ENCODE results near the gene TPD52L1.

The TPD52L1 gene

DNA sequence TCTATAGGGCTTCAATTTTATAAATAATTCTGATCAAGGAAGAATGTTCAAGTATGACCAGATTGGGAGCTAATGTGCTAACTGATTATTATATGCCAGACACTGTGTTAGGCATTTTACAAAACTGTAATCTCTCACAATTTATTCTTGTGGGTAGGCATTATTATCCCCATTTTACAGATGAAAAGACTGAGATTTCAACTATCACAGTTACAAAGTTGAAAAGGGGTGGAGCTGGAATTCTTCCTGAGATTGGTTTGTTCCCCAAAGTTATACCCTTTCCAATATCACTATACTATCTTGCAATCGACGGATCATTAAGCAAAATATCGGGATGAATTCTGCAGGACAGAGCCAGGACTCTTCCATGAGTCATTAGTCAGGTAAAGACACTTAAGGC is 57.1 kb downstream of the TPD52L1 start:
- no peaks in the 10 kb centered on the region for H3K4me1 ChIP-seq (ENCODE audit: control insufficient read depth, insufficient read depth, low read length)
- no peaks in the 10 kb centered on the region for H3K36me3 ChIP-seq (ENCODE audit: control insufficient read depth, insufficient read depth, low read length)

DNA sequence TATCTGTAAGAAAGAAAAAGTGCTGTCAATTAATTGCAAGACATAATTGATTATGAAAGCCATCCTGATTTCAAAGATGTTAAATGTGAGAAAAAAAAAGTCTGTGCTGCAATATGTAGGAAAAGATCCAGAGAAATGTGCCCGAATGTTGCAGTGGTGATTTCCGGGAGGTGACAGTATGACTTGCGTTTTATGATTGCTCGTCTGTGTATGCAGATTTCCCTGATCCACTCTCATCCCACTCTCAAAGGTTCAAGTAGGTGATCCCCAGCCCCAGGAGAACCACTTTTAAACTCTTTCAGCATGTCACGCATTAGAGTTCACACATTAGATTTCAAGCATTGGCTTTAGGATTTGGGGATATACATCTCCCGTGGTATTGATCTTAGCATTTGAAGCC is 57.8 kb downstream of the TPD52L1 start:
- Histone ChIP-seq H3K27me3 (ENCODE audit: control insufficient read depth, insufficient read depth, low read length) (no peaks in the 10 kb centered on the region), H3K4me3 (ENCODE audit: low read depth, low read length) (no peak overlapping the region), H3K9ac (ENCODE audit: low read length) (no peak overlapping the region), H3K4me1 (ENCODE audit: control insufficient read depth, insufficient read depth, low read length) (no peaks in the 10 kb centered on the region), H3K27ac (ENCODE audit: low read depth, low read length) (no peak overlapping the region), H3K36me3 (ENCODE audit: control insufficient read depth, insufficient read depth, low read length) (no peaks in the 10 kb centered on the region), H3K9me3 (ENCODE audit: control insufficient read depth, insufficient read depth, low read depth, low read length) (no peaks in the 10 kb centered on the region)

More for the DNA sequence above, 57.1 kb downstream of the TPD52L1 start:
- no peaks in the 10 kb centered on the region for H3K27me3 ChIP-seq (ENCODE audit: control insufficient read depth, insufficient read depth, low read length)
- no peak overlapping the region for H3K9ac ChIP-seq (ENCODE audit: low read length)
- H3K9me3 ChIP-seq (ENCODE audit: control insufficient read depth, insufficient read depth, low read depth, low read length): no peaks in the 10 kb centered on the region
- H3K27ac ChIP-seq (ENCODE audit: low read depth, low read length): no peak overlapping the region
- no peak overlapping the region for H3K4me3 ChIP-seq (ENCODE audit: low read depth, low read length)

DNA sequence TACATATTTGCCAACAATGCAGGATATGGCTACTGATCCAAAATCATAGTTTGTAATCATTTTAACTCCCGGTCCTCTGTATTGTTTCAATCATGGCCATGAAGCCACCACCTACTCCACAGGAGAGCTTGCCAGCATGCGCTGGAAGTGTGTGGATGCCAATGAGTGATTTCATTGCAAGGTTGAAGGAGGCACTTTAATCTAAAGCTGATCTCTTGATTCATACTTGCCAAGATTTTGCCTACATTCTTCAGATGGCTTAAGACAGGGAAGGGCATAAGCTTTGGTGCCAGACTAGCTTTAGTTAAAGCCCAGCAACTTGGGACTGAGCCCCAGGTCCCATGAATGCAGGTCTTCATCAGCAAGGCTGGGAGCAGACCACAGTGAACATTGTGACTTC is 58.8 kb downstream of the TPD52L1 start:
- no peaks in the 10 kb centered on the region for H3K27me3 ChIP-seq (ENCODE audit: control insufficient read depth, insufficient read depth, low read length)
- H3K4me1 ChIP-seq (ENCODE audit: control insufficient read depth, insufficient read depth, low read length): no peaks in the 10 kb centered on the region
- H3K36me3 ChIP-seq (ENCODE audit: control insufficient read depth, insufficient read depth, low read length): no peaks in the 10 kb centered on the region
- no peak overlapping the region for H3K27ac ChIP-seq (ENCODE audit: low read depth, low read length)
- no peaks in the 10 kb centered on the region for H3K9me3 ChIP-seq (ENCODE audit: control insufficient read depth, insufficient read depth, low read depth, low read length)
- H3K9ac ChIP-seq (ENCODE audit: low read length): no peak overlapping the region
- H3K4me3 ChIP-seq (ENCODE audit: low read depth, low read length): no peak overlapping the region

DNA sequence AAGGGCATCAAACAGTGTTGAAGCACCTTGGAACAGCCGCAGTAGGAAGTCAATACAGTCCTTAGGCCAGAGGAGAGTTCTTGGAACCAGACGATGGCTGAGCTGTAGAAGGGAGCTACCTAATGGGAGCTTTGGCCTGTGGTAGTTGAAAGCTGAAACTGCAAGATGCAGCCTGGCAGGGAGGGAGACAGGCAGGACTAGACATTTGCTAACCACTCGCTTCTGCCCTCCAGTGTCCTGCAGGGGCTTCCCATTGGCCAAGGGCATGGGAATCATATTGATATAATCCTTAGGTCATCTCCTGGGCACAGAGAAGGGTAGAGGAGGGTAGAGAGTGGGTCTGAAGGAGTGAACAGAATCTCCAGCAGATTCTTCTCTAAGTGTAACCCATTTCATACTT is 60.4 kb downstream of the TPD52L1 start:
- Histone ChIP-seq H3K9me3 (ENCODE audit: control insufficient read depth, insufficient read depth, low read depth, low read length) (no peaks in the 10 kb centered on the region), H3K27ac (ENCODE audit: low read depth, low read length) (no peak overlapping the region)

DNA sequence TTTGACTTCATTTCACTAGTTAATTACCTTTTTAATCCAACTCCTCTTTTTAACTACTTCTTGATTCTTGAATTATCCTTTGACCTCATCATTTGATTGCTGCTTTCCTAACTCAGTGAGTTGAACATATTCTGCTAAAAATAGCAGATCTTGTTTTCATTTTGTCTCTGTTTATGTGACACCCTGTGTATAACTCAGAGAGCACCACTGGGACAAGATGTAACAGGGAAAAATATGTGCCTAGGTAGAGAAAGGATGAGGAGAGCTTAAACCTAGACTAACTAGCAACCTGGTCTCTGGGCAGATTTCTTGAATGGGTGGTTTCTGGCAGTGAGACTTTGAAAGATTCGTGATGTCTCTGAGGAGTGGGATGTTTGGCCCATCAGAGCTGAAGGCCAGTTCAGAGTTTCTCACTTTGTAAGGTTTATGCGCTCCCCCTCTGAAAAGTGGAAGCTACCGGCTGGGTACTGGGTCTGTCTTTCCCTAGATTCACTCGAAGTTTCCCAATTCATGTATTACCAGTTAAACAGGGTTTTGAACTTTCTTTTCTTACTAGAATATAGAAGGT is 61.8 kb downstream of the TPD52L1 start:
- Histone ChIP-seq H3K4me1 (ENCODE audit: control insufficient read depth, insufficient read depth, low read length) (peaks cover 6% of the 10 kb centered on the region), H3K9ac (ENCODE audit: low read length) (no peak overlapping the region), H3K27ac (ENCODE audit: low read depth, low read length) (no peak overlapping the region), H3K27me3 (ENCODE audit: control insufficient read depth, insufficient read depth, low read length) (no peaks in the 10 kb centered on the region), H3K36me3 (ENCODE audit: control insufficient read depth, insufficient read depth, low read length) (no peaks in the 10 kb centered on the region), H3K9me3 (ENCODE audit: control insufficient read depth, insufficient read depth, low read depth, low read length) (no peaks in the 10 kb centered on the region), H3K4me3 (ENCODE audit: low read depth, low read length) (no peak overlapping the region)

More for the DNA sequence above, 60.4 kb downstream of the TPD52L1 start:
- Histone ChIP-seq H3K36me3 (ENCODE audit: control insufficient read depth, insufficient read depth, low read length) (no peaks in the 10 kb centered on the region), H3K27me3 (ENCODE audit: control insufficient read depth, insufficient read depth, low read length) (no peaks in the 10 kb centered on the region), H3K9ac (ENCODE audit: low read length) (no peak overlapping the region), H3K4me3 (ENCODE audit: low read depth, low read length) (no peak overlapping the region), H3K4me1 (ENCODE audit: control insufficient read depth, insufficient read depth, low read length) (no peaks in the 10 kb centered on the region)

DNA sequence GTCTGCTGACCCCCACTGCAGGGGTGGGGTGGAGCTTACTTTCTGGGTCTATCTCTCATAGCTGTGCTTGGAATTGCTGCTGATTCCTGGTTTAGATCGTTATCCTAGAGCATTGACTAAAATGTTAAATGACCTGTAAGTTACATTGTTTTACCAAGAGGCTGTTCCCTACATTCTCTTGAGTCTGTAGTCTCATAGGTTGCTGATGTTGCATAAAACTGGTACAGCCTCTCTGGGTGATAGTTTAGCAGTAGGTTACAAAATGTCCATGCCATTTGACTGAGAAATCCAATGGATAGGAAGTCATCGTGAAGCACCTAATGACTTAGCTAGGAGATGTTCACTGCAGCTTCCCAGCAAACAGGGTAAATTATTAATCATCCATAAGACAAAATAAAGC is 62.4 kb downstream of the TPD52L1 start:
- Histone ChIP-seq H3K27ac (ENCODE audit: low read depth, low read length) (no peak overlapping the region), H3K4me3 (ENCODE audit: low read depth, low read length) (no peak overlapping the region), H3K9ac (ENCODE audit: low read length) (no peak overlapping the region), H3K9me3 (ENCODE audit: control insufficient read depth, insufficient read depth, low read depth, low read length) (no peaks in the 10 kb centered on the region), H3K36me3 (ENCODE audit: control insufficient read depth, insufficient read depth, low read length) (no peaks in the 10 kb centered on the region), H3K27me3 (ENCODE audit: control insufficient read depth, insufficient read depth, low read length) (no peaks in the 10 kb centered on the region), H3K4me1 (ENCODE audit: control insufficient read depth, insufficient read depth, low read length) (peaks cover 6% of the 10 kb centered on the region)

DNA sequence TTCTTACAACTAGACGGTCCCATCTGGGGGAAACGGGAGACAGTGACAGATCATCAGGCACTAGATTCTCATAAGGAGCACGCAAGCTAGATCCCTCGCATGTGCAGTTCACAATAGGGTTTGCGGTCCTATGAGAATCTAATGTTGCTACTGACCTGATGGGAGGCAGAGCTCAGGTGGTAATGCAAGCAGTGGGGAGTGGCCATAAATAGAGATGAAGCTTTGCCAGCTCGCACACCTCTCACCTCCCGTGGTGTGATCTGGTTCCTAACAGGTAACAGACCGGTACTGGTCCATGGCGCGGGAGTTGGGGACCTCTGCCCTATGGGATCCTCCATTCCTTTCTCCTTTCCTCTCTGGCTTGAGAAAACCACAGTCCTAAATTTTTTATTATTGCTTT is 63.8 kb downstream of the TPD52L1 start:
- H3K27me3 ChIP-seq (ENCODE audit: control insufficient read depth, insufficient read depth, low read length): no peaks in the 10 kb centered on the region
- H3K4me1 ChIP-seq (ENCODE audit: control insufficient read depth, insufficient read depth, low read length): peaks cover 6% of the 10 kb centered on the region
- no peaks in the 10 kb centered on the region for H3K36me3 ChIP-seq (ENCODE audit: control insufficient read depth, insufficient read depth, low read length)
- H3K9ac ChIP-seq (ENCODE audit: low read length): no peak overlapping the region
- H3K4me3 ChIP-seq (ENCODE audit: low read depth, low read length): no peak overlapping the region
- H3K27ac ChIP-seq (ENCODE audit: low read depth, low read length): no peak overlapping the region
- H3K9me3 ChIP-seq (ENCODE audit: control insufficient read depth, insufficient read depth, low read depth, low read length): no peaks in the 10 kb centered on the region

DNA sequence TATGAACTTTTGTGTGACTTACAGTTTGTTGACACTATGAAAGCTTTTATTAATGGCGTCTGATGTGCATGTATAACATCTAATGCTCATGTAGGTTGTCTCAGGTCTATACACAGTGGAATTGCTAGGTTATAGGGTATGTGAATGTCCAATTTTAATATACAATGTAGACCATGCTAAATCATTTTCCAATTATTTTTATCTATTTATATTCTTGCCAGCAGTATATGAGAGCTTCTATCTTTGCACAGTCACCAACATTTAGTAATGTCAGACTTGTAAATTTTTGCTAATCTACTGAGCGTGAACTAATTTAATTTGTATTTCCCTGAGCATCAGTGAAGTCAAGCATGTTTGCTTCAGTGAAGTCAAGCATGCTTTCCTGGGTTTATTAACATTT is 64.4 kb downstream of the TPD52L1 start:
- Histone ChIP-seq H3K27ac (ENCODE audit: low read depth, low read length) (no peak overlapping the region), H3K4me3 (ENCODE audit: low read depth, low read length) (no peak overlapping the region), H3K27me3 (ENCODE audit: control insufficient read depth, insufficient read depth, low read length) (no peaks in the 10 kb centered on the region), H3K36me3 (ENCODE audit: control insufficient read depth, insufficient read depth, low read length) (no peaks in the 10 kb centered on the region), H3K9me3 (ENCODE audit: control insufficient read depth, insufficient read depth, low read depth, low read length) (no peaks in the 10 kb centered on the region), H3K9ac (ENCODE audit: low read length) (no peak overlapping the region), H3K4me1 (ENCODE audit: control insufficient read depth, insufficient read depth, low read length) (peaks cover 6% of the 10 kb centered on the region)

DNA sequence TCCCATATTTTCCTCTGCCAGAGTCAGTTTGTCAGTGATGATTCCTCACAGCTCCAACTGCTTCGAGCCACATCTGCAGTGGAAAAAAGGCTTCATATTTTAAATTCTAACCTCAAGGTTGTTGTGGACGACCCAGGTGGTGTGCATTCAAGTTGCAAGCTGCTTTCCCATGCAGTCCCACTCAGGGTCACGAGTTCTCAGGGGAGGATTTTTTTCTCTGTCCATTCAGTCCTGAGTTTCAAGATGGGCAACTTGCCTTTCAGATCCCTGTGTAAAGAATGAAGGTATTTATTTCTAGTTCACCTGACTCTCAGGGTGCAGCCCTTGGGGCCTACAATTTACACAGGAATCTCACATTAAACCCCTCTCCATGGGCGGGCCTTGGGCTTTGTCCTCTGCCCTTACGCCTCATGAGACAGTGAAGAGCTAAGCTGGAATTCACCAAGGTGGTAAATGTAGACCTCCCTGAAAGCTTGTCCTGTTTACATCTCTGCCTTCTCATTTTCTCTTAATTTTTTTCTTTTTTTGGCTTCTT is 65.9 kb downstream of the TPD52L1 start:
- Histone ChIP-seq H3K9me3 (ENCODE audit: control insufficient read depth, insufficient read depth, low read depth, low read length) (no peaks in the 10 kb centered on the region), H3K9ac (ENCODE audit: low read length) (no peak overlapping the region), H3K27ac (ENCODE audit: low read depth, low read length) (no peak overlapping the region), H3K4me1 (ENCODE audit: control insufficient read depth, insufficient read depth, low read length) (peaks cover 6% of the 10 kb centered on the region), H3K27me3 (ENCODE audit: control insufficient read depth, insufficient read depth, low read length) (no peaks in the 10 kb centered on the region), H3K4me3 (ENCODE audit: low read depth, low read length) (no peak overlapping the region), H3K36me3 (ENCODE audit: control insufficient read depth, insufficient read depth, low read length) (no peaks in the 10 kb centered on the region)

DNA sequence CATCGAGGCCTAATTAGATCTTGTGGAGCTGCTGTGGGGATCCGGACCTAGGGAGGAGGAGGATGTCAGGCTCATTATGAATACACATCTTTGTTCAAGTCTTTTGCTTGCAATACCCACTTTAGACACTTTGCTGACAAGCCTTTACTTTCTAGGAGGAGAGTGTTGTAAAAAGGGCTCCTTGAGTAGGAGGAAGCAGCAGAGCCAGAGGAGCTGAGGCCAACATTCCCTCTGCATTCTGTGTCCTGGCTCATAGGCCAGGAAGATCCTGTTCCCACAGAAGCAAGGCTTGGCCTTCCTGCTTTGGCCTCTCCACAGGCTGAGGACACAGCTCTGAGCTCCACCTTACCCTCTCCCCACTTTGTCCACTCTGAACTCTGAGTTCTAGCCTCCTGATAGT is 67.1 kb downstream of the TPD52L1 start:
- Histone ChIP-seq H3K4me3 (ENCODE audit: low read depth, low read length) (no peak overlapping the region), H3K9me3 (ENCODE audit: control insufficient read depth, insufficient read depth, low read depth, low read length) (no peaks in the 10 kb centered on the region), H3K9ac (ENCODE audit: low read length) (no peak overlapping the region), H3K4me1 (ENCODE audit: control insufficient read depth, insufficient read depth, low read length) (peaks cover 6% of the 10 kb centered on the region), H3K36me3 (ENCODE audit: control insufficient read depth, insufficient read depth, low read length) (no peaks in the 10 kb centered on the region), H3K27ac (ENCODE audit: low read depth, low read length) (no peak overlapping the region), H3K27me3 (ENCODE audit: control insufficient read depth, insufficient read depth, low read length) (no peaks in the 10 kb centered on the region)

DNA sequence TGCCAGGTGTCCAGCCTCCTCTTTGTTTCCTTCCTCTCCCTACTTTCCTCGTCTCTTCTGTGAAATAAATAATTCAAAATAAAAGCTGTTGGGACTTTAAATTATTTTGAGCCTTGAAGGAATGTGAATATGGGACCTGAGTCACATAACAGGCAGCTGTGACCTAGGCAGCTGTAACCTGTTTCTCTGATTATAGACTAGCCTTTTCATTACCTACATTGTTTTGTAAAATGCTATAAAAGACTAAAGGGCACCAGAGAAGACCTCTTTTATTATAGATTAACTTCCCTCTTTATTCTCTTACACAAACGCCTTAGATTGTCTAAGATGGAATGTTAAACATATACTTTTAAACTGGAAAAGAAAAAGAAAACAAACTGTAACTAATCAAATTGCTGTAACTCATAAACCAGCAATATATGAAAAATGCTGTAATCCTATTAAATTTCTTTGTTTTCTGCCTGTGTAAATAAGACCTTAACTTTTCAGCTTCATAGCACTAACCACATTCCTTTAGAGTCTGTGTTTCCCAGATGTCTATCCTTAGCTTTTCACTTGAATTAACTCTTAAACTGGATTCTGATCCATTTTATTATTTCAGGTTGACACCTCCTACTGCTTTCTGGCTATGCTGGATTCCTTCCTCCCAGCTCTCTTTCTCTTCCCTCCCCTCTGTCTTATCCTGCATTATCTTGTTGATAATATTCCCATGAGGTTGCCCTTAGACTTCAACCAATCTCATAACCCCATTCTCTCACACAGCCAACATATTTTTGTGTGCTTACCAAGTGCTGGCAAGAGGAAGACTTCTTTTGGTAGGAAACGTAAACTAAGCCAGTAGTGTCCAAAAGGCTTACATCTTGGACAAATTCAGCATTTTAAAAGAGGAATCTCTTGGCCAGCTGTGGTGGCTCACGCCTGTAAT is 69.2 kb downstream of the TPD52L1 start:
- Histone ChIP-seq H3K27ac (ENCODE audit: low read depth, low read length) (no peak overlapping the region), H3K9me3 (ENCODE audit: control insufficient read depth, insufficient read depth, low read depth, low read length) (no peaks in the 10 kb centered on the region), H3K9ac (ENCODE audit: low read length) (no peak overlapping the region), H3K27me3 (ENCODE audit: control insufficient read depth, insufficient read depth, low read length) (no peaks in the 10 kb centered on the region), H3K4me3 (ENCODE audit: low read depth, low read length) (no peak overlapping the region), H3K4me1 (ENCODE audit: control insufficient read depth, insufficient read depth, low read length) (peaks cover 6% of the 10 kb centered on the region), H3K36me3 (ENCODE audit: control insufficient read depth, insufficient read depth, low read length) (no peaks in the 10 kb centered on the region)

All from HUES6 (cell line).